Measurements from ENCODE around the gene ASH1L.

DNA sequence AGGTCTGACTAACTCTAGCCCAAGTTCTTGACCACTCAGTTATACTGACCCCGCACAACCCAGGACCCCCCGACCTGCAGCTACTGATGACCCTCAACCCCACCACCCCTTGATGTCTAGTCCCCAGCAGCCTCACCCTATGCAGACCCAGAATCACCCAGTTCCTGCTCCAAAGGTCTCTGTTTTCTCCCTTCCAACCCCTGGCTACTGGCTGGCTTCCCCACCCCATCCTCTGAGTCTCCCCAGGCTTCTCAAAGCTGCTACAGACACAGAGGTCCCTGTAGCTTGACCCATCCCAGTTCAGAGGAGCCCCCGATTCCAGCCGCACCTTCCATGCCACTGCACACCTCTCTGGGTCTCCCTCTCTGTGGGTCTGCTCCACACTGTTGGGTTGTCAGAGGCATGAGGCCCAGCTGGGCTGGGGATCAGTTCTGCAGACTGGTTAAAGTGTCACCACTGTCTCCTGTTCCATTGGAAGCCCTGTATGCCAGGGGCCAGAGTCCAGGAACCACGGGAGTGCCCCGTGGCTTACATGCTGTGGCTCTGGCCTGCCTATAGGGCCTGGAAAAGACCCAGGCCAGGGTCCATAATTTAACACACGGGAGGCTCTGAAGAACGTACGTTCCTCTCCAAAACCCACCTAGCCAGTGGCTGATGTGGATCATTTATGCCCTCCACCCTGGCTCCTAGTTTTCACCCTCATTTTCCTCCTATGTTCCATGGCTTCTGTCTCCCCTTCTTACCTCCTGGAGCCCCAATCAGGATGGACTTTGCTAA lies 261.9 kb downstream of the ASH1L start:
- TF ChIP-seq, protein P1, sequence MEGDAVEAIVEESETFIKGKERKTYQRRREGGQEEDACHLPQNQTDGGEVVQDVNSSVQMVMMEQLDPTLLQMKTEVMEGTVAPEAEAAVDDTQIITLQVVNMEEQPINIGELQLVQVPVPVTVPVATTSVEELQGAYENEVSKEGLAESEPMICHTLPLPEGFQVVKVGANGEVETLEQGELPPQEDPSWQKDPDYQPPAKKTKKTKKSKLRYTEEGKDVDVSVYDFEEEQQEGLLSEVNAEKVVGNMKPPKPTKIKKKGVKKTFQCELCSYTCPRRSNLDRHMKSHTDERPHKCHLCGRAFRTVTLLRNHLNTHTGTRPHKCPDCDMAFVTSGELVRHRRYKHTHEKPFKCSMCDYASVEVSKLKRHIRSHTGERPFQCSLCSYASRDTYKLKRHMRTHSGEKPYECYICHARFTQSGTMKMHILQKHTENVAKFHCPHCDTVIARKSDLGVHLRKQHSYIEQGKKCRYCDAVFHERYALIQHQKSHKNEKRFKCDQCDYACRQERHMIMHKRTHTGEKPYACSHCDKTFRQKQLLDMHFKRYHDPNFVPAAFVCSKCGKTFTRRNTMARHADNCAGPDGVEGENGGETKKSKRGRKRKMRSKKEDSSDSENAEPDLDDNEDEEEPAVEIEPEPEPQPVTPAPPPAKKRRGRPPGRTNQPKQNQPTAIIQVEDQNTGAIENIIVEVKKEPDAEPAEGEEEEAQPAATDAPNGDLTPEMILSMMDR (tag by site-specific recombination; IDR thresholded peaks at IDR 0.05), result no peak
- TF ChIP-seq, protein P2, sequence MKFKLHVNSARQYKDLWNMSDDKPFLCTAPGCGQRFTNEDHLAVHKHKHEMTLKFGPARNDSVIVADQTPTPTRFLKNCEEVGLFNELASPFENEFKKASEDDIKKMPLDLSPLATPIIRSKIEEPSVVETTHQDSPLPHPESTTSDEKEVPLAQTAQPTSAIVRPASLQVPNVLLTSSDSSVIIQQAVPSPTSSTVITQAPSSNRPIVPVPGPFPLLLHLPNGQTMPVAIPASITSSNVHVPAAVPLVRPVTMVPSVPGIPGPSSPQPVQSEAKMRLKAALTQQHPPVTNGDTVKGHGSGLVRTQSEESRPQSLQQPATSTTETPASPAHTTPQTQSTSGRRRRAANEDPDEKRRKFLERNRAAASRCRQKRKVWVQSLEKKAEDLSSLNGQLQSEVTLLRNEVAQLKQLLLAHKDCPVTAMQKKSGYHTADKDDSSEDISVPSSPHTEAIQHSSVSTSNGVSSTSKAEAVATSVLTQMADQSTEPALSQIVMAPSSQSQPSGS (tag by site-specific recombination; IDR thresholded peaks at IDR 0.05; ENCODE audit: low read depth), result no peak
